Stimulated activated naive CD4-positive, alpha-beta T cell (primary cell): ENCODE measurements around the gene TUFT1.

Experiments
- DNase-seq, 6 experiments: peaks; one replicate each; lab custom pipeline; 2025; lab: John Stamatoyannopoulos, UW

TUFT1 gene

GRCh38 chr1:151540021-151540981 lies at the start of gene TUFT1:
TUFT1 (plus strand) TSS chr1:151540309; CDS start chr1:151540367, 58 bp downstream.
- DNase-seq, result peak; percentile 87 to 94 (median 92)

GRCh38 chr1:151491641-151492040 lies 48.5 kb upstream of the TUFT1 start:
- DNase-seq, result no peak

GRCh38 chr1:151492120-151492519 lies 48.0 kb upstream of the TUFT1 start:
- no peak for DNase-seq

- DNase-seq, result no peak
Observed at GRCh38 chr1:151493042-151493441, 47.1 kb upstream of the TUFT1 start.

- no peak for DNase-seq
Observed at GRCh38 chr1:151494741-151495281, 45.3 kb upstream of the TUFT1 start.

GRCh38 chr1:151495316-151495715 lies 44.8 kb upstream of the TUFT1 start:
- DNase-seq, result no peak

- DNase-seq, result no peak
Observed at GRCh38 chr1:151499365-151499764, 40.7 kb upstream of the TUFT1 start.

- DNase-seq, result no peak
Observed at GRCh38 chr1:151499930-151500329, 40.2 kb upstream of the TUFT1 start.

GRCh38 chr1:151501474-151501873 lies 38.6 kb upstream of the TUFT1 start:
- DNase-seq, result no peak

- no peak for DNase-seq
Observed at GRCh38 chr1:151502035-151502700, 37.9 kb upstream of the TUFT1 start.

- DNase-seq, result no peak
Observed at GRCh38 chr1:151502859-151503780, 37.0 kb upstream of the TUFT1 start.

- no peak for DNase-seq
Observed at GRCh38 chr1:151504252-151504651, 35.9 kb upstream of the TUFT1 start.

GRCh38 chr1:151504759-151505158 lies 35.4 kb upstream of the TUFT1 start:
- DNase-seq, result no peak

GRCh38 chr1:151508833-151509232 lies 31.3 kb upstream of the TUFT1 start:
- DNase-seq, result no peak

- DNase-seq, result no peak
Observed at GRCh38 chr1:151509350-151510019, 30.6 kb upstream of the TUFT1 start.

- no peak for DNase-seq
Observed at GRCh38 chr1:151510020-151510405, 30.1 kb upstream of the TUFT1 start.

GRCh38 chr1:151510614-151510956 lies 29.5 kb upstream of the TUFT1 start:
- no peak for DNase-seq

GRCh38 chr1:151510957-151511635 lies 29.0 kb upstream of the TUFT1 start, which contains the start of gene CGN:
CGN (plus strand) TSS chr1:151511387; CDS start chr1:151518520, 7,133 bp downstream.
- peak; percentile 71 to 90 (median 82) for DNase-seq

GRCh38 chr1:151511636-151512215 lies 28.4 kb upstream of the TUFT1 start:
- DNase-seq, result peak in 3 of 6 experiments; percentile 23 to 44 (median 26)

GRCh38 chr1:151512326-151512725 lies 27.8 kb upstream of the TUFT1 start:
- peak in 1 of 6 experiments; percentile 24 for DNase-seq
